Vagina (tissue), 2 donors: ENCODE measurements around the gene RERG. TPM values are rescaled to one million over a fixed set of nuclear protein-coding genes. Genes with fewer than 3 reads are reported as not detected.

Source experiments
- DNase-seq, 2 donors: peaks; one replicate each; pipeline ENCODE4 v3.0.0-alpha.2; 2017; ENCODE audit errors: extremely low spot score in 2 of 2
- H3K27ac ChIP-seq: fragments of 200-600 bp; sonication (generic); one replicate; pipeline ENCODE4 v1.5.1; 2019
- H3K27me3 ChIP-seq: fragments of 200-600 bp; sonication (generic); one replicate; pipeline ENCODE4 v1.5.1; 2019
- H3K36me3 ChIP-seq, 2 donors: fragments of 200-600 bp; sonication (generic); one replicate each; pipeline ENCODE4 v1.5.1; 2017 to 2019
- H3K4me1 ChIP-seq: fragments of 200-600 bp; sonication (generic); one replicate; pipeline ENCODE4 v1.5.1; 2019
- H3K4me3 ChIP-seq, 2 donors: fragments of 200-600 bp; sonication (generic); 1 replicate in 1 of 2; 2 replicates in 1 of 2; pipeline ENCODE4 v1.5.1; 2016 to 2019
- H3K9me3 ChIP-seq: fragments of 200-600 bp; sonication (generic); one replicate; pipeline ENCODE4 v1.5.1; 2019
- CTCF ChIP-seq, 3 experiments: fragments of 450-650 bp in 2 of 3; fragments of 200-600 bp in 1 of 3; sonication (generic) in 1 of 3; IDR thresholded peaks; one replicate each; pipeline ENCODE4 v1.5.1; 2017 to 2019; ENCODE audit warnings: antibody characterized with exemption in 3 of 3, mild to moderate bottlenecking in 2 of 3, moderate library complexity in 2 of 3
- POLR2A ChIP-seq, 2 donors: fragments of 450-650 bp; IDR thresholded peaks; one replicate each; pipeline ENCODE4 v1.6.1; 2017; ENCODE audit warnings: antibody characterized with exemption in 2 of 2, mild to moderate bottlenecking in 2 of 2, moderate library complexity in 2 of 2
- POLR2AphosphoS5 ChIP-seq, 2 donors: sonication (generic); formaldehyde crosslinking; IDR thresholded peaks; one replicate each; pipeline ENCODE4 v1.9.0; 2017; ENCODE audit warnings: antibody characterized with exemption in 2 of 2, mild to moderate bottlenecking in 2 of 2, low read depth in 1 of 2; ENCODE audit not compliant: insufficient read depth in 1 of 2
- intact Hi-C: fragments of 100-400 bp; cut with DNase I; formaldehyde crosslinking; loops from one replicate; pipeline ENCODE4 v1.15.1; 2023
- total RNA-seq: library from RNA; depleted of rRNA; stranded (reverse); fragments of >200 nt; gene quantifications from one replicate; pipeline ENCODE4 v1.2.3, GENCODE V29; 2016

The RERG gene
- total RNA-seq: 31.9 TPM

GRCh38 chr12:15220915-15221885, at the start of gene RERG:
RERG (minus strand) TSS chr12:15221417; CDS start chr12:15217489, 3,928 bp downstream.
- intact Hi-C loops: loop anchor here (5.0 kb wide), 3 partner anchors 69 to 636 kb away; no protein-coding TSS in a partner anchor
- H3K4me3 ChIP-seq: peak within 1 kb of the TSS; percentile 60 to 61
- peaks cover 21% of the 10 kb centered on the region for H3K4me1 ChIP-seq
- H3K27ac ChIP-seq: peak within 1 kb of the TSS; percentile 83
- H3K9me3 ChIP-seq: no peaks in the 10 kb centered on the region
- H3K36me3 ChIP-seq: no peaks in the 10 kb centered on the region
- DNase-seq: peak in 1 of 2 donors; percentile 93
- TF ChIP-seq POLR2A (IDR thresholded peaks at IDR 0.05): peak in 1 of 2 donors; percentile 16
- TF ChIP-seq POLR2AphosphoS5 (IDR thresholded peaks at IDR 0.05; ENCODE audit: insufficient read depth in 1 of 2, low read depth in 1 of 2): peak in 1 of 2 donors; percentile 83
- peak; percentile 78 to 98 (median 95) for TF ChIP-seq CTCF (IDR thresholded peaks at IDR 0.05)
- no peaks in the 10 kb centered on the region for H3K27me3 ChIP-seq

- H3K9me3 ChIP-seq: no peaks in the 10 kb centered on the region
- TF ChIP-seq CTCF (IDR thresholded peaks at IDR 0.05): no peak
- TF ChIP-seq POLR2A (IDR thresholded peaks at IDR 0.05): no peak
- TF ChIP-seq POLR2AphosphoS5 (IDR thresholded peaks at IDR 0.05; ENCODE audit: insufficient read depth in 1 of 2, low read depth in 1 of 2): no peak
- intact Hi-C loops: loop anchor here (5.0 kb wide), 2 partner anchors 582 to 643 kb away; no protein-coding TSS in a partner anchor
- no peak for DNase-seq
- H3K27me3 ChIP-seq: no peaks in the 10 kb centered on the region
- peaks cover 11% of the 10 kb centered on the region for H3K4me1 ChIP-seq
- no peak overlapping the region for H3K27ac ChIP-seq
- no peaks in the 10 kb centered on the region for H3K36me3 ChIP-seq
- H3K4me3 ChIP-seq: no peak overlapping the region
Observed at GRCh38 chr12:15270591-15270990, 49.4 kb upstream of the RERG start.

- intact Hi-C loops: loop anchor here (5.0 kb wide), 1 partner anchor 427 kb away; the partner anchor contains the start of gene ART4
- Histone ChIP-seq H3K27me3 (no peaks in the 10 kb centered on the region), H3K9me3 (no peaks in the 10 kb centered on the region), H3K36me3 (no peaks in the 10 kb centered on the region), H3K4me3 (no peak overlapping the region), H3K27ac (no peak overlapping the region), H3K4me1 (peaks cover 6% of the 10 kb centered on the region)
- TF ChIP-seq POLR2AphosphoS5 (IDR thresholded peaks at IDR 0.05; ENCODE audit: insufficient read depth in 1 of 2, low read depth in 1 of 2) (peak in 1 of 2 donors; percentile 39), POLR2A (IDR thresholded peaks at IDR 0.05) (no peak), CTCF (IDR thresholded peaks at IDR 0.05) (peak; percentile 79 to 88 (median 84))
- DNase-seq: no peak
Observed at GRCh38 chr12:15268927-15269552, 47.8 kb upstream of the RERG start.

GRCh38 chr12:15268309-15268708, 47.1 kb upstream of the RERG start:
- H3K27me3 ChIP-seq: no peaks in the 10 kb centered on the region
- no peak overlapping the region for H3K4me3 ChIP-seq
- no peak for TF ChIP-seq CTCF (IDR thresholded peaks at IDR 0.05)
- no peak for TF ChIP-seq POLR2A (IDR thresholded peaks at IDR 0.05)
- no peak for TF ChIP-seq POLR2AphosphoS5 (IDR thresholded peaks at IDR 0.05; ENCODE audit: insufficient read depth in 1 of 2, low read depth in 1 of 2)
- DNase-seq: no peak
- H3K4me1 ChIP-seq: no peaks in the 10 kb centered on the region
- H3K36me3 ChIP-seq: no peaks in the 10 kb centered on the region
- no peak overlapping the region for H3K27ac ChIP-seq
- H3K9me3 ChIP-seq: no peaks in the 10 kb centered on the region
- intact Hi-C loops: loop anchor here (5.0 kb wide), 1 partner anchor 426 kb away; the partner anchor contains the start of gene ART4
